GM12864 (cell line): ENCODE measurements around the gene VWA3B.
A peak's percentile ranks its signal among the peaks of the same experiment; 100 is the strongest.
"Not testable (repeated sequence)": the region's sequence is repeated elsewhere in the genome, so short reads cannot be mapped to it uniquely, and the experiment has no call there.

Source experiments
- DNase-seq: peaks from one replicate; pipeline ENCODE4 v3.0.0-alpha.2; 2011; ENCODE audit warnings: low read depth
- H3K4me3 ChIP-seq: 2 replicates; pipeline ENCODE4 v1.5.1; 2011; ENCODE audit warnings: mild to moderate bottlenecking, low read depth, low read length, control low read depth
- TF ChIP-seq, protein P1 (sequence below): IDR thresholded peaks from 2 replicates; pipeline ENCODE4 v1.5.1; 2011; ENCODE audit warnings: low read depth, mild to moderate bottlenecking, moderate library complexity, low read length, control low read depth, inconsistent platforms; ENCODE audit errors: missing control alignments

The VWA3B gene

GRCh38 chr2:98311090-98311489 is 224.1 kb downstream of the VWA3B start:
- DNase-seq, result no peak
- TF ChIP-seq, protein P1, sequence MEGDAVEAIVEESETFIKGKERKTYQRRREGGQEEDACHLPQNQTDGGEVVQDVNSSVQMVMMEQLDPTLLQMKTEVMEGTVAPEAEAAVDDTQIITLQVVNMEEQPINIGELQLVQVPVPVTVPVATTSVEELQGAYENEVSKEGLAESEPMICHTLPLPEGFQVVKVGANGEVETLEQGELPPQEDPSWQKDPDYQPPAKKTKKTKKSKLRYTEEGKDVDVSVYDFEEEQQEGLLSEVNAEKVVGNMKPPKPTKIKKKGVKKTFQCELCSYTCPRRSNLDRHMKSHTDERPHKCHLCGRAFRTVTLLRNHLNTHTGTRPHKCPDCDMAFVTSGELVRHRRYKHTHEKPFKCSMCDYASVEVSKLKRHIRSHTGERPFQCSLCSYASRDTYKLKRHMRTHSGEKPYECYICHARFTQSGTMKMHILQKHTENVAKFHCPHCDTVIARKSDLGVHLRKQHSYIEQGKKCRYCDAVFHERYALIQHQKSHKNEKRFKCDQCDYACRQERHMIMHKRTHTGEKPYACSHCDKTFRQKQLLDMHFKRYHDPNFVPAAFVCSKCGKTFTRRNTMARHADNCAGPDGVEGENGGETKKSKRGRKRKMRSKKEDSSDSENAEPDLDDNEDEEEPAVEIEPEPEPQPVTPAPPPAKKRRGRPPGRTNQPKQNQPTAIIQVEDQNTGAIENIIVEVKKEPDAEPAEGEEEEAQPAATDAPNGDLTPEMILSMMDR, result no peak
- H3K4me3 ChIP-seq, result no peak overlapping the region

DNA sequence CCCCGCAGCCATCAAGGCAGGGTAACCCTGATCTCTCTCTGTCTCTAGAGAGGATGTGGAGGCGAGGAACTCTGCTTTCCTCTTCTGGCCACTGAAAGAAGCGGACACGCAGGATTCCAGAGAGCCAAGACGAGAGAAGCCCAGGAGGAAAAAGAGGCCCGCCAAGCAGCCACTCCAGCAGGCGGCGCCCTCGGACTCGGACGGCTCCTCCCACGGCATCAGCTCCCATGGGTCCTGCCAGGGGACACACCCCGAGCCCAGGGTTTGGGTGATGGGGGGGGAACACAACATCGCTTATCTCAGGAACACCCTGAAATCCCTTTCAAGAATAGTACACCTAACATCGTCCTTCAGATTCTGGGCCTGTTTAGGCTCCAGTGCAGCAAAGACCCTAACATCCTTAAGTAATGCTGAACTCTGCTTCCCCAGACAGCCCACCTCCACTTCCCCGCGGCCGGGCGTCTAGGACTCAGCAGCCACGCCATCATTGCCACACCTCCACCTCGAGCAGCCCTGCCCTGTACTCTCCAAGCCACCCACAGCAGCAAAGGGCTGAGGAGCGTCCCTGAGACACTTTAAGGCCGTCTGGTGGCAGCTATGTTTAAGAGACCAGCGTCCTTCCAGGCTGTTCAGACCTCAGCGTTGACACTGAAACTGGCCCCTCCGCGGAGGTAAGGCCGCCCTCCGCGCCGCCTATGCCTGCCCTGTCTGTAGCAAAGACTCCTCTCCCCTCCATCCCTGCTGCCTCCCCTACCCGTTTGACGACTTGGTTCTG is 225.0 kb downstream of the VWA3B start:
- DNase-seq, result no peak
- no peak overlapping the region for H3K4me3 ChIP-seq
- TF ChIP-seq, protein P1, result peak; percentile 37

GRCh38 chr2:98313492-98314250 is 226.7 kb downstream of the VWA3B start:
- no peak overlapping the region for H3K4me3 ChIP-seq
- no peak for DNase-seq

GRCh38 chr2:98314251-98314650 is 227.3 kb downstream of the VWA3B start:
- no peak for DNase-seq
- H3K4me3 ChIP-seq, result no peak overlapping the region
- TF ChIP-seq, protein P1, result no peak

More at GRCh38 chr2:98313492-98314250, 226.7 kb downstream of the VWA3B start:
- TF ChIP-seq, protein P1, result no peak

DNA sequence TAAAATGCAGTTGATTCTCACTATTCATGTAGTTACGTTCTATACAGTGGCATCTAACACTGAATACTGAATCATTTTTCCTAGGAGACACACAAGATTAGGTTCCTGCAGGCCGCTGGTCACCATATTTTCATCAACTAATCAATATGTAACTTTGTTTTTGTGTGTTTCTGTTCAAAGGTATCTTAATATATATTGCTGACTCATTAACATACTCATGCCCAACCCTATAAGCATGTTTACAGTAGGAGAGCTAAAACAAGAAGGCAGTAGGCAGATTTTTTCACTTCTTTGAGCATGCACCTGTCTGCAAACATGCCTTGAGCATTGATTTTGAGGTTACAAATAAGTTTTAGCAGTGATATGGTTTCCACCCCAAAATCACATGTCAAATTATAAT is 229.0 kb downstream of the VWA3B start:
- TF ChIP-seq, protein P1, result no peak
- no peak for DNase-seq
- no peak overlapping the region for H3K4me3 ChIP-seq

- TF ChIP-seq, protein P1, result no peak
- DNase-seq, result no peak
- no peak overlapping the region for H3K4me3 ChIP-seq
These were observed 230.2 kb downstream of the VWA3B start for GRCh38 chr2:98317214-98317613.

- not testable (repeated sequence) for H3K4me3 ChIP-seq, DNase-seq
These were observed 233.2 kb downstream of the VWA3B start for GRCh38 chr2:98320171-98320570.
